K562 (cell line): ENCODE measurements around the gene B3GNT7. TPM values are rescaled to one million over a fixed set of nuclear protein-coding genes. Genes with fewer than 3 reads are reported as not detected.

Experiments
- ATAC-seq: fragments of 200-7000 bp; cut with Tn5 transposase; 3 replicates; pipeline ENCODE4 v1.9.1; 2020; ENCODE audit warnings: moderate library complexity
- BruUV-seq: library from RNA; stranded (reverse); fragments of 400-500 nt; replicated peaks from 2 replicates; lab custom pipeline; 2021; lab: Mats Ljungman, UMichigan
- CTCF ChIA-PET: fragments of 300-600 bp; formaldehyde crosslinking; extraction: SDS; loops from one replicate; lab custom pipeline; 2021; ENCODE audit warnings: low intra/inter-chr PET ratio; lab: Yijun Ruan, JAX
- POLR2A ChIA-PET: fragments of 300-600, 350-650 bp; sonication (Branson Sonifier 250); formaldehyde crosslinking; extraction: SDS; loops from one replicate; lab custom pipeline; 2021; ENCODE audit warnings: antibody characterized with exemption, inconsistent platforms; lab: Yijun Ruan, JAX
- DNase-seq, 4 experiments: peaks; one replicate each; pipeline versions ENCODE4 v3.0.0 to v3.0.0-alpha.2; 2011 to 2018; ENCODE audit warnings: low spot score in 3 of 4, mixed read lengths in 3 of 4; ENCODE audit errors: extremely low read depth in 1 of 4
- FAIRE-seq: peaks from 2 replicates; lab custom pipeline; 2011; peaks lifted over from hg19 to GRCh38; lab: Jason Lieb, UNC
- H2AFZ ChIP-seq: 2 replicates; pipeline ENCODE4 v1.6.0; 2011; ENCODE audit warnings: low read depth, low read length, control low read depth, inconsistent platforms
- H3K27ac ChIP-seq: fragments of 200-600 bp; 3 replicates; pipeline ENCODE4 v1.8.0; 2011; ENCODE audit warnings: low read depth, mild to moderate bottlenecking, control low read depth, inconsistent platforms, low read length, moderate library complexity, mixed read lengths; ENCODE audit errors: extremely low read depth
- H3K27me3 ChIP-seq, 2 experiments: fragments of 300-600 bp in 1 of 2; 2 replicates in 1 of 2; 3 replicates in 1 of 2; pipeline versions ENCODE4 v1.6.0 to v1.8.0; 2011; ENCODE audit warnings: inconsistent platforms in 2 of 2, low read length in 2 of 2, mild to moderate bottlenecking in 1 of 2, mixed read lengths in 1 of 2, moderate library complexity in 1 of 2; ENCODE audit not compliant: control insufficient read depth in 2 of 2, insufficient read depth in 2 of 2
- H3K36me3 ChIP-seq: fragments of 300-600 bp; 3 replicates; pipeline ENCODE4 v1.8.0; 2011; ENCODE audit warnings: mild to moderate bottlenecking, low read length, inconsistent platforms; ENCODE audit not compliant: control insufficient read depth, insufficient read depth
- H3K4me1 ChIP-seq, 2 experiments: fragments of 200-600 bp in 1 of 2; replicated peaks in 1 of 2; 2 replicates in 1 of 2; 3 replicates in 1 of 2; pipeline versions ENCODE4 v1.5.1 to v1.8.0; 2011; ENCODE audit warnings: inconsistent platforms in 2 of 2, low read length in 2 of 2, mild to moderate bottlenecking in 1 of 2, mixed read lengths in 1 of 2, moderate library complexity in 1 of 2; ENCODE audit not compliant: control insufficient read depth in 2 of 2, insufficient read depth in 2 of 2
- H3K4me2 ChIP-seq: 2 replicates; pipeline ENCODE4 v1.6.1; 2011; ENCODE audit warnings: low read length, control low read depth, inconsistent platforms, mixed read lengths; ENCODE audit not compliant: insufficient read depth
- H3K4me3 ChIP-seq: fragments of 200-600 bp; sonication (generic), shearing (Covaris generic); 2 replicates; pipeline ENCODE4 v1.5.1; 2016; ENCODE audit warnings: control low read depth, inconsistent platforms
- H3K79me2 ChIP-seq: fragments of 200-600 bp; 3 replicates; pipeline ENCODE4 v1.8.0; 2011; ENCODE audit warnings: low read length, inconsistent platforms; ENCODE audit not compliant: control insufficient read depth, insufficient read depth
- H3K9ac ChIP-seq, 2 experiments: 2 replicates each; pipeline versions ENCODE4 v1.6.0 to v1.6.1; 2011; ENCODE audit warnings: low read depth in 2 of 2, low read length in 2 of 2, control low read depth in 1 of 2, inconsistent platforms in 1 of 2, mild to moderate bottlenecking in 1 of 2, mixed read lengths in 1 of 2; ENCODE audit not compliant: insufficient read depth in 1 of 2
- H3K9me1 ChIP-seq: one replicate; pipeline ENCODE4 v1.6.0; 2011; ENCODE audit warnings: inconsistent platforms, mild to moderate bottlenecking, low read length, moderate library complexity; ENCODE audit not compliant: control insufficient read depth, insufficient read depth
- H3K9me3 ChIP-seq: replicated peaks from 2 replicates; pipeline ENCODE4 v1.5.1; 2011; ENCODE audit warnings: low read depth, low read length, inconsistent platforms; ENCODE audit not compliant: control insufficient read depth, insufficient read depth
- H4K20me1 ChIP-seq: replicated peaks from 2 replicates; pipeline ENCODE4 v1.6.1; 2011; ENCODE audit warnings: low read length, inconsistent platforms, mixed read lengths; ENCODE audit not compliant: control insufficient read depth, insufficient read depth
- FOXA1 ChIP-seq: fragments of 450-650 bp; IDR thresholded peaks from 2 replicates; pipeline ENCODE4 v1.6.1; 2016; ENCODE audit warnings: mild to moderate bottlenecking, borderline replicate concordance
- MBD2 ChIP-seq: sonication (generic); IDR thresholded peaks from 2 replicates; pipeline ENCODE4 v1.6.1; 2016; ENCODE audit warnings: low read depth, borderline replicate concordance
- MEF2A ChIP-seq: IDR thresholded peaks from 2 replicates; pipeline ENCODE4 v1.6.1; 2011; ENCODE audit warnings: low read depth, mild to moderate bottlenecking, low read length, moderate library complexity; ENCODE audit not compliant: control insufficient read depth
- NFATC3 ChIP-seq: fragments of 450-650 bp; IDR thresholded peaks from 2 replicates; pipeline ENCODE4 v1.6.1; 2017; ENCODE audit warnings: mild to moderate bottlenecking
- NFRKB ChIP-seq: fragments of 450-650 bp; IDR thresholded peaks from 2 replicates; pipeline ENCODE4 v1.6.1; 2016; ENCODE audit warnings: low read depth
- RBM22 ChIP-seq: fragments of 200-400 bp; formaldehyde crosslinking; IDR thresholded peaks from 2 replicates; pipeline ENCODE4 v1.6.1; 2018; ENCODE audit warnings: low read length, low read depth; ENCODE audit not compliant: poor library complexity, severe bottlenecking
- ZC3H11A ChIP-seq: IDR thresholded peaks from 2 replicates; pipeline ENCODE4 v1.6.1; 2012; ENCODE audit warnings: low read depth, low read length, improper control_type of control experiment
- ZNF239 ChIP-seq: fragments of 250-450 bp; sonication (Bioruptor Pico); IDR thresholded peaks from 2 replicates; pipeline ENCODE4 v1.4.0; 2020; ENCODE audit warnings: mild to moderate bottlenecking
- ZNF408 ChIP-seq: fragments of 250-450 bp; sonication (Bioruptor Pico); IDR thresholded peaks from 2 replicates; pipeline ENCODE4 v1.4.0; 2020; ENCODE audit warnings: low read depth, mild to moderate bottlenecking, moderate library complexity
- WGBS: fragments of 100-300 bp; shearing (Covaris generic); methylation state at CpG from one replicate; pipeline ENCODE4 v1.1.6; 2016; ENCODE audit warnings: low coverage, mixed read lengths; ENCODE audit not compliant: insufficient coverage; ENCODE audit errors: missing lambda C conversion rate; 5-methylcytosine and 5-hydroxymethylcytosine counted together
- in situ Hi-C: fragments of 300-500 bp; cut with MboI; formaldehyde crosslinking; loops from 4 replicates; pipeline ENCODE4 v1.15.0; 2018; ENCODE audit warnings: inconsistent platforms, mixed read lengths
- intact Hi-C: fragments of 100-400 bp; cut with micrococcal nuclease; formaldehyde crosslinking; loops from 2 replicates; pipeline ENCODE4 v1.14.2; 2022
- polyA plus RNA-seq, 8 experiments: library from polyadenylated mRNA; depleted of rRNA in 4 of 8; stranded (reverse) in 5 of 8; unstranded in 3 of 8; fragments of >200 nt; fragmentation: Nextera tagmentation in 2 of 8; fragmentation: Illumina TruSeq in 1 of 8; extraction: Ambion mirVana in 2 of 8; extraction: Trizol in 1 of 8; gene quantifications; 2 replicates each; pipeline versions ENCODE4 v1.2.1 to v1.2.3, GENCODE V29; 2011 to 2014; ENCODE audit warnings: inconsistent platforms in 1 of 8, missing spikeins in 1 of 8
- total RNA-seq, 7 experiments: library from RNA; depleted of rRNA in 6 of 7; stranded (reverse); fragments of >200 nt in 6 of 7; fragmentation: Illumina TruSeq in 2 of 7; extraction: Trizol in 2 of 7; gene quantifications; 2 replicates each; pipeline versions ENCODE4 v1.2.1 to v1.2.3, GENCODE V29; 2011 to 2021; ENCODE audit warnings: low replicate concordance in 1 of 7
- TF ChIP-seq, protein P1 (sequence below), 2 experiments: fragments of 150-350 bp in 1 of 2; IDR thresholded peaks; 2 replicates each; pipeline ENCODE4 v1.6.1; 2012 to 2016; ENCODE audit warnings: low read depth in 2 of 2, low read length in 2 of 2, mild to moderate bottlenecking in 1 of 2, moderate library complexity in 1 of 2
- TF ChIP-seq, protein P2 (sequence below): sonication (generic); formaldehyde crosslinking; IDR thresholded peaks from 2 replicates; pipeline ENCODE4 v1.8.1; 2023; ENCODE audit warnings: mild to moderate bottlenecking, missing genetic modification reagents
- TF ChIP-seq, protein P3 (sequence below): fragments of 250-450 bp; sonication (Bioruptor Pico); IDR thresholded peaks from 2 replicates; pipeline ENCODE4 v1.9.0; 2021; ENCODE audit warnings: mild to moderate bottlenecking, inconsistent platforms

Gene B3GNT7
- total and polyA plus RNA-seq, 9 of the 15 experiments (the other 6 are each of a cell fraction or from before 2014, with no cell fraction given) = 0.20 TPM; not detected in 8

DNA sequence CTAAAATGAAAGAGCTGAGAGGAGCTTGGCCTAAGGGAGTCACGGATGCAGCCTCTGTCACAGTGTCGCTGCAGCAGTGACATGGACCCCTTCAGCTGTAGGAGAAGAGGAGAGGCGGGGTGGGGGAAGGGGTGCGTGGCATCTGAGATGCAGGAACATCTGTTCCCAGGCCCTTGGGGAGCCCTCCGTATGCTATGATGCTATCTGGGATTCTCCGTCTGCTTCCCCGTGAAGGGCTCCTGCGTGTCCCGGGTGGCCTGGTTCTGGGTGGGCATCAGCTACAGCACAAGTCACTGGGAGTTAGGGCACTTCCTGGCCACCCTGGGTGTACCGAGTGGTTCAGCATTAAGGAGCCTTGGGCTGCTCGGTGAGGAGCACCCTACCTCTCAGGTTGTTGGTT is 35.6 kb upstream of the B3GNT7 start:
- Histone ChIP-seq H3K36me3 (no peaks in the 10 kb centered on the region), H3K4me2 (no peak overlapping the region), H3K9me3 (no peaks in the 10 kb centered on the region), H3K27ac (no peak overlapping the region; the same call in 2 of the 3 replicates), H3K9me1 (no peaks in the 10 kb centered on the region), H3K4me3 (no peak overlapping the region), H4K20me1 (no peaks in the 10 kb centered on the region), H3K79me2 (no peaks in the 10 kb centered on the region), H3K9ac (no peak overlapping the region), H3K27me3 (peaks cover 0 to 25% of the 10 kb centered on the region in 2 experiments; a peak in 3 of 5 replicates), H2AFZ (no peak overlapping the region), H3K4me1 (peaks cover 6 to 16% of the 10 kb centered on the region in 2 experiments; a peak in 4 of 5 replicates)
- DNase-seq = no peak
- TF ChIP-seq FOXA1 (no peak), MEF2A (no peak), ZNF408 (CRISPR knock-in tag) (no peak), ZNF239 (CRISPR knock-in tag) (no peak), NFRKB (no peak), NFATC3 (no peak), MBD2 (no peak), ZC3H11A (no peak), RBM22 (no peak)
- TF ChIP-seq, protein P1, sequence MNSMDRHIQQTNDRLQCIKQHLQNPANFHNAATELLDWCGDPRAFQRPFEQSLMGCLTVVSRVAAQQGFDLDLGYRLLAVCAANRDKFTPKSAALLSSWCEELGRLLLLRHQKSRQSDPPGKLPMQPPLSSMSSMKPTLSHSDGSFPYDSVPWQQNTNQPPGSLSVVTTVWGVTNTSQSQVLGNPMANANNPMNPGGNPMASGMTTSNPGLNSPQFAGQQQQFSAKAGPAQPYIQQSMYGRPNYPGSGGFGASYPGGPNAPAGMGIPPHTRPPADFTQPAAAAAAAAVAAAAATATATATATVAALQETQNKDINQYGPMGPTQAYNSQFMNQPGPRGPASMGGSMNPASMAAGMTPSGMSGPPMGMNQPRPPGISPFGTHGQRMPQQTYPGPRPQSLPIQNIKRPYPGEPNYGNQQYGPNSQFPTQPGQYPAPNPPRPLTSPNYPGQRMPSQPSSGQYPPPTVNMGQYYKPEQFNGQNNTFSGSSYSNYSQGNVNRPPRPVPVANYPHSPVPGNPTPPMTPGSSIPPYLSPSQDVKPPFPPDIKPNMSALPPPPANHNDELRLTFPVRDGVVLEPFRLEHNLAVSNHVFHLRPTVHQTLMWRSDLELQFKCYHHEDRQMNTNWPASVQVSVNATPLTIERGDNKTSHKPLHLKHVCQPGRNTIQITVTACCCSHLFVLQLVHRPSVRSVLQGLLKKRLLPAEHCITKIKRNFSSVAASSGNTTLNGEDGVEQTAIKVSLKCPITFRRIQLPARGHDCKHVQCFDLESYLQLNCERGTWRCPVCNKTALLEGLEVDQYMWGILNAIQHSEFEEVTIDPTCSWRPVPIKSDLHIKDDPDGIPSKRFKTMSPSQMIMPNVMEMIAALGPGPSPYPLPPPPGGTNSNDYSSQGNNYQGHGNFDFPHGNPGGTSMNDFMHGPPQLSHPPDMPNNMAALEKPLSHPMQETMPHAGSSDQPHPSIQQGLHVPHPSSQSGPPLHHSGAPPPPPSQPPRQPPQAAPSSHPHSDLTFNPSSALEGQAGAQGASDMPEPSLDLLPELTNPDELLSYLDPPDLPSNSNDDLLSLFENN (IDR thresholded peaks at IDR 0.05; ENCODE audit: low read depth in 2 of 2, low read length in 2 of 2) = no peak
- TF ChIP-seq, protein P2, sequence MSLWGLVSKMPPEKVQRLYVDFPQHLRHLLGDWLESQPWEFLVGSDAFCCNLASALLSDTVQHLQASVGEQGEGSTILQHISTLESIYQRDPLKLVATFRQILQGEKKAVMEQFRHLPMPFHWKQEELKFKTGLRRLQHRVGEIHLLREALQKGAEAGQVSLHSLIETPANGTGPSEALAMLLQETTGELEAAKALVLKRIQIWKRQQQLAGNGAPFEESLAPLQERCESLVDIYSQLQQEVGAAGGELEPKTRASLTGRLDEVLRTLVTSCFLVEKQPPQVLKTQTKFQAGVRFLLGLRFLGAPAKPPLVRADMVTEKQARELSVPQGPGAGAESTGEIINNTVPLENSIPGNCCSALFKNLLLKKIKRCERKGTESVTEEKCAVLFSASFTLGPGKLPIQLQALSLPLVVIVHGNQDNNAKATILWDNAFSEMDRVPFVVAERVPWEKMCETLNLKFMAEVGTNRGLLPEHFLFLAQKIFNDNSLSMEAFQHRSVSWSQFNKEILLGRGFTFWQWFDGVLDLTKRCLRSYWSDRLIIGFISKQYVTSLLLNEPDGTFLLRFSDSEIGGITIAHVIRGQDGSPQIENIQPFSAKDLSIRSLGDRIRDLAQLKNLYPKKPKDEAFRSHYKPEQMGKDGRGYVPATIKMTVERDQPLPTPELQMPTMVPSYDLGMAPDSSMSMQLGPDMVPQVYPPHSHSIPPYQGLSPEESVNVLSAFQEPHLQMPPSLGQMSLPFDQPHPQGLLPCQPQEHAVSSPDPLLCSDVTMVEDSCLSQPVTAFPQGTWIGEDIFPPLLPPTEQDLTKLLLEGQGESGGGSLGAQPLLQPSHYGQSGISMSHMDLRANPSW (CRISPR knock-in tag) = no peak
- TF ChIP-seq, protein P3, sequence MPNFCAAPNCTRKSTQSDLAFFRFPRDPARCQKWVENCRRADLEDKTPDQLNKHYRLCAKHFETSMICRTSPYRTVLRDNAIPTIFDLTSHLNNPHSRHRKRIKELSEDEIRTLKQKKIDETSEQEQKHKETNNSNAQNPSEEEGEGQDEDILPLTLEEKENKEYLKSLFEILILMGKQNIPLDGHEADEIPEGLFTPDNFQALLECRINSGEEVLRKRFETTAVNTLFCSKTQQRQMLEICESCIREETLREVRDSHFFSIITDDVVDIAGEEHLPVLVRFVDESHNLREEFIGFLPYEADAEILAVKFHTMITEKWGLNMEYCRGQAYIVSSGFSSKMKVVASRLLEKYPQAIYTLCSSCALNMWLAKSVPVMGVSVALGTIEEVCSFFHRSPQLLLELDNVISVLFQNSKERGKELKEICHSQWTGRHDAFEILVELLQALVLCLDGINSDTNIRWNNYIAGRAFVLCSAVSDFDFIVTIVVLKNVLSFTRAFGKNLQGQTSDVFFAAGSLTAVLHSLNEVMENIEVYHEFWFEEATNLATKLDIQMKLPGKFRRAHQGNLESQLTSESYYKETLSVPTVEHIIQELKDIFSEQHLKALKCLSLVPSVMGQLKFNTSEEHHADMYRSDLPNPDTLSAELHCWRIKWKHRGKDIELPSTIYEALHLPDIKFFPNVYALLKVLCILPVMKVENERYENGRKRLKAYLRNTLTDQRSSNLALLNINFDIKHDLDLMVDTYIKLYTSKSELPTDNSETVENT = no peak
- whole genome bisulfite sequencing = 31% methylated on average over 9 of the region's 11 CpGs
- ChIA-PET CTCF (no interaction called here), POLR2A (no interaction called here)
- intact Hi-C loops = no loop called here
- no peak for ATAC-seq
- no peak for FAIRE-seq
- no TSS peak for BruUV-seq
- in situ Hi-C loops = no loop called here
